Naive thymus-derived CD4-positive, alpha-beta T cell (primary cell): ENCODE measurements around the gene QRICH2. TPM values are rescaled to one million over a fixed set of nuclear protein-coding genes. Genes with fewer than 3 reads are reported as not detected.

Experiments
- ATAC-seq: fragments of 150-1000 bp; cut with Tn5 transposase; 2 replicates; pipeline ENCODE4 v1.10.0; 2021; ENCODE audit warnings: mild to moderate bottlenecking, moderate library complexity
- CTCF ChIA-PET: fragments of 350-600 bp; sonication (Branson Sonifier 250); formaldehyde crosslinking; loops from one replicate; lab custom pipeline; 2021; ENCODE audit warnings: antibody characterized with exemption; lab: Charles Lee
- POLR2A ChIA-PET: fragments of 350-600 bp; sonication (Branson Sonifier 250); formaldehyde crosslinking; loops from one replicate; lab custom pipeline; 2021; ENCODE audit warnings: antibody characterized with exemption, inconsistent platforms; lab: Charles Lee
- DNase-seq, 9 donors: peaks; one replicate each; pipeline versions ENCODE4 v3.0.0 to v3.0.0-alpha.2; 2020 to 2022; ENCODE audit warnings: mixed read lengths in 1 of 9
- H3K27ac ChIP-seq: one replicate; pipeline ENCODE4 v1.7.0; 2013; ENCODE audit warnings: mild to moderate bottlenecking, low read depth, low read length, moderate library complexity
- H3K27me3 ChIP-seq, 2 donors: one replicate each; pipeline ENCODE4 v1.7.0; 2013; ENCODE audit warnings: low read length in 2 of 2, mild to moderate bottlenecking in 2 of 2, moderate library complexity in 2 of 2; ENCODE audit not compliant: control insufficient read depth in 2 of 2, insufficient read depth in 2 of 2
- H3K36me3 ChIP-seq, 3 experiments: 1 replicate in 2 of 3; 2 replicates in 1 of 3; pipeline ENCODE4 v1.7.0; 2013; ENCODE audit warnings: low read length in 3 of 3, mild to moderate bottlenecking in 3 of 3, moderate library complexity in 1 of 3; ENCODE audit not compliant: insufficient read depth in 3 of 3, control insufficient read depth in 2 of 3
- H3K4me1 ChIP-seq, 2 donors: one replicate each; pipeline ENCODE4 v1.7.0; 2013; ENCODE audit warnings: low read length in 2 of 2, mild to moderate bottlenecking in 2 of 2, moderate library complexity in 1 of 2; ENCODE audit not compliant: control insufficient read depth in 2 of 2, insufficient read depth in 2 of 2
- H3K4me3 ChIP-seq: 2 replicates; pipeline ENCODE4 v1.7.0; 2013; ENCODE audit warnings: mild to moderate bottlenecking, low read length
- H3K9me3 ChIP-seq, 3 experiments: 1 replicate in 2 of 3; 2 replicates in 1 of 3; pipeline ENCODE4 v1.7.0; 2013; ENCODE audit warnings: low read length in 3 of 3; ENCODE audit not compliant: control insufficient read depth in 2 of 3
- H3K27ac Mint-ChIP-seq, 9 donors: one replicate each; pipeline ENCODE4 v1.8.0; 2020 to 2022; ENCODE audit warnings: mixed read lengths in 9 of 9, mild to moderate bottlenecking in 8 of 9, moderate library complexity in 5 of 9, inconsistent platforms in 2 of 9
- H3K27me3 Mint-ChIP-seq, 5 donors: one replicate each; pipeline ENCODE4 v1.8.0; 2021 to 2022; ENCODE audit warnings: mixed read lengths in 5 of 5, mild to moderate bottlenecking in 1 of 5
- H3K36me3 Mint-ChIP-seq, 5 donors: one replicate each; pipeline ENCODE4 v1.8.0; 2020 to 2022; ENCODE audit warnings: mixed read lengths in 5 of 5, mild to moderate bottlenecking in 3 of 5, inconsistent platforms in 1 of 5
- H3K4me1 Mint-ChIP-seq, 7 donors: one replicate each; pipeline ENCODE4 v1.8.0; 2020 to 2022; ENCODE audit warnings: mixed read lengths in 7 of 7, mild to moderate bottlenecking in 3 of 7, inconsistent platforms in 1 of 7
- H3K4me3 Mint-ChIP-seq, 10 donors: one replicate each; pipeline ENCODE4 v1.8.0; 2020 to 2022; ENCODE audit warnings: mild to moderate bottlenecking in 10 of 10, mixed read lengths in 10 of 10, moderate library complexity in 6 of 10, inconsistent platforms in 2 of 10
- H3K9me3 Mint-ChIP-seq, 11 donors: one replicate each; pipeline ENCODE4 v1.8.0; 2020 to 2022; ENCODE audit warnings: mixed read lengths in 11 of 11, mild to moderate bottlenecking in 4 of 11, inconsistent platforms in 1 of 11, moderate library complexity in 1 of 11
- intact Hi-C, 2 donors: fragments of 100-400 bp; cut with micrococcal nuclease; formaldehyde crosslinking; loops; one replicate each; pipeline ENCODE4 v1.15.1; 2023
- polyA plus RNA-seq, 2 donors: library from polyadenylated mRNA; unstranded; fragments of 300-500 nt; fragmentation: Illumina TruSeq; gene quantifications; one replicate each; pipeline ENCODE4 v1.2.3, GENCODE V29; 2021
- total RNA-seq, 6 experiments: library from RNA in 5 of 6; stranded (reverse) in 5 of 6; gene quantifications; 1 replicate in 5 of 6; 2 replicates in 1 of 6; pipeline ENCODE4 v1.2.3 and lab custom pipeline; 2021 to 2026

The QRICH2 gene
- total and polyA plus RNA-seq, 7 experiments from 2014 or later: 0.09 to 6.8 (median 3.3) TPM

DNA sequence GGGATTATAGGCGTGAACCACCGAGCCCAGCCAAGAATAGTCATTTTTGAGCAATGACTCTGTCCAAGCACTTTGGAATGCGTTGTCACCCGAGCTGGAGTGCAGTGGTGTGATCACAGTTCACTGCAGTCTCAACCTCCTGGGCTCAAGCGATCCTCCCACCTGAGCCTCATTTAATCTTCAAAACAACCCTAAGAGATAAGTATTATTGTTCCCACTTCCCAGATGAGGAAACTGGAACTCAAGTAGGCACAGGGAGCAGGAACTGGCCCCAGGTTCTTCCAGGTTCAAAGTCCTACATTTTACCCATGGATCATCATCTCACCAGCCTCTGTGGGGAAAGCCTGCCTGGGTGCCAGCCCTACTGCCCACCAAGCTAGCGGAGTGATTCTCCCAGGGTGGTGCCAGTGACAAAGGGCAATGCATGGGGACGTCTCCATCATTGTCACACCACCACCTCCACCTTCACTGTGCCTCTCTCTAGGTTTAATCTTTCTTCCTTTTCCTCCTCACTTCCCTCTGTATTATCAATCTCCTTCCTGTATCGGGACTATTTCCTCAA lies 56.5 kb downstream of the QRICH2 start:
- H3K4me1 ChIP-seq: peaks cover 34 to 52% of the 10 kb centered on the region in 2 donors
- peak overlapping the region; percentile 27 for H3K4me3 ChIP-seq
- Mint-ChIP-seq H3K4me1 (peaks cover 38 to 81% (median 65%) of the 10 kb centered on the region in 7 donors), H3K4me3 (peak overlapping the region; percentile 69 to 86 (median 82)), H3K27me3 (no peaks in the 10 kb centered on the region), H3K9me3 (peaks cover 0 to 3% (median 0%) of the 10 kb centered on the region in 11 donors), H3K36me3 (peaks cover 0 to 7% (median 0%) of the 10 kb centered on the region in 5 donors), H3K27ac (peak overlapping the region; percentile 88 to 99 (median 95))
- ChIA-PET POLR2A (interaction anchor here (0.7 to 13.4 kb wide), 13 partner anchors 8 to 72 kb away, joined by 3 to 310 read pairs (median 7); partner anchors contain the start of genes RNF157 and UBALD2), CTCF (interaction anchor here (0.6 to 1.3 kb wide), 5 partner anchors 11 to 128 kb away, joined by 3 to 4 read pairs (median 4); no protein-coding TSS in a partner anchor)
- H3K27ac ChIP-seq: peak overlapping the region; percentile 68
- H3K9me3 ChIP-seq: no peaks in the 10 kb centered on the region
- no peaks in the 10 kb centered on the region for H3K27me3 ChIP-seq
- intact Hi-C loops: loop anchor here in 1 of 2 donors (1.0 kb wide), 2 partner anchors 7 to 13 kb away; no protein-coding TSS in a partner anchor
- no peaks in the 10 kb centered on the region for H3K36me3 ChIP-seq
- ATAC-seq (no peak), DNase-seq (no peak)

DNA sequence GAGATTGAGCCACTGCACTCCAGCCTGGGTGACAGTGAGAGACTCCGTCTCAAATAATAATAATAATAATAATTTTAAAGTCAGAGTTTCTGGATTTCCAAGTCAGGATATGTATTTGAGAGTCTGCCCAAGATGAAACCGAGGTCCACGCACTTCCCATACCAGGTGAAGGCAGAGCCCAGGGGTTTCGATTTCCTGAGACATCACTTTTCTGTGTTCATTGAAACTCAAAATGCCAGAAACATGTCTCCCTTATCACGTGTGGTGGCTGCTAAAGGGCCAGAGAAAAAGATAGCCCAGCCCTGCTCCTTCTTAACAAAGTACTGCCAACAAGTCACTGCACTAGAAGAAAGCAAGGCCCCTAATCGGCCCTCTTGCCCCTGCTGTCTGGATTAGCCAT lies 57.9 kb downstream of the QRICH2 start:
- Mint-ChIP-seq H3K9me3 (no peaks in the 10 kb centered on the region), H3K4me1 (peaks cover 43 to 81% (median 61%) of the 10 kb centered on the region in 7 donors), H3K4me3 (no peak overlapping the region), H3K36me3 (peaks cover 0 to 5% (median 0%) of the 10 kb centered on the region in 5 donors), H3K27ac (peak overlapping the region in 3 of 9 donors; percentile 48 to 88 (median 72)), H3K27me3 (no peaks in the 10 kb centered on the region)
- no peaks in the 10 kb centered on the region for H3K9me3 ChIP-seq
- DNase-seq: no peak
- ATAC-seq: no peak
- ChIA-PET CTCF (interaction anchor here (1.2 kb wide), 1 partner anchor 49 kb away, joined by 3 read pairs; no protein-coding TSS in a partner anchor), POLR2A (interaction anchor here (0.6 to 13.4 kb wide), 5 partner anchors 9 to 58 kb away, joined by 5 to 375 read pairs (median 8); partner anchors contain the start of genes RNF157 and UBALD2)
- no peaks in the 10 kb centered on the region for H3K27me3 ChIP-seq
- no peak overlapping the region for H3K4me3 ChIP-seq
- H3K4me1 ChIP-seq: peaks cover 36 to 52% of the 10 kb centered on the region in 2 donors
- intact Hi-C loops: no loop called here
- no peak overlapping the region for H3K27ac ChIP-seq
- no peaks in the 10 kb centered on the region for H3K36me3 ChIP-seq

DNA sequence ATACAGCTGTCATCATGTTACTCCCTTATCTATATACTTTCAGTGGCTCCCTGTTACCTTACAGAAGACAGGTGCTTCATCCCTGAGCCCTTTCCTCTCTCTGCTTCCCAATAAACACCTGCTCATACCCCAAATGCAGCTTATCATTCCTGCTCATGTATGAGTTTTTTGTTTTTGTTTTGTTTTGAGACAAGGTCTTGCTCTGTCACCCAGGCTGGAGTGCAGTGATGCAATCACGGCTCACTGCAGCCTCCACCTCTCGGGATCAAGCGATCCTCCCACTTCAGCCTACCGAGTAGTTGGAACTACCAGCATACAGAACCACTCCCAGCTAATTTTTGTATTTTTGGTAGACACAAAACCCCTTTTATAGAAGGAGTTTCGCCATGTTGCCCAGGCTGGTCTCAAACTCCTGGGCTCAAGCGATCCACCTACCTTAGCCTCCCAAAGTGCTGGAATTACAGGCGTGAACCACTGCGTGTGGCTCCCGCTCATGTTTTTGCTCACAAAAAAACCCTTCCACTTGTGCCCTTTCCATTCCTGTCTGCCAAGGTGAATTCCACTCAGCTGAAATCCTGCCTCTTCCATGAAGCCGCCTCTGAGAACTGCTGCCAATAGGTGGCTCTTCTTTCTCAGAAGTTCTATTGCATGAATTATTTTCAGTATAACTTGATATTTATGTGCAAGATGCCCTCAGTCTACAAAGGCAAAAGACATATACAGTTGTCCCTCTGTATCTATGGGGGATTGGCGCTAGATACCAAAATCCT lies 59.9 kb downstream of the QRICH2 start:
- Histone ChIP-seq H3K4me3 (no peak overlapping the region), H3K27ac (no peak overlapping the region), H3K27me3 (no peaks in the 10 kb centered on the region), H3K36me3 (no peaks in the 10 kb centered on the region), H3K4me1 (peaks cover 32 to 62% of the 10 kb centered on the region in 2 donors), H3K9me3 (no peaks in the 10 kb centered on the region)
- H3K27ac Mint-ChIP-seq: peak overlapping the region in 8 of 9 donors; percentile 48 to 84 (median 70)
- H3K27me3 Mint-ChIP-seq: no peaks in the 10 kb centered on the region
- peaks cover 0 to 5% (median 0%) of the 10 kb centered on the region in 5 donors for H3K36me3 Mint-ChIP-seq
- no peak for DNase-seq
- peaks cover 48 to 84% (median 71%) of the 10 kb centered on the region in 7 donors for H3K4me1 Mint-ChIP-seq
- CTCF ChIA-PET: interaction anchor here (0.5 to 1.9 kb wide), 5 partner anchors 25 to 133 kb away, joined by 3 to 9 read pairs (median 3); no protein-coding TSS in a partner anchor
- no peaks in the 10 kb centered on the region for H3K9me3 Mint-ChIP-seq
- no peak for ATAC-seq
- intact Hi-C loops: no loop called here
- POLR2A ChIA-PET: interaction anchor here (1.0 to 10.1 kb wide), 6 partner anchors 11 to 102 kb away, joined by 3 to 375 read pairs (median 16); partner anchors contain the start of gene UBALD2
- peak overlapping the region in 2 of 10 donors; percentile 17 to 53 for H3K4me3 Mint-ChIP-seq

DNA sequence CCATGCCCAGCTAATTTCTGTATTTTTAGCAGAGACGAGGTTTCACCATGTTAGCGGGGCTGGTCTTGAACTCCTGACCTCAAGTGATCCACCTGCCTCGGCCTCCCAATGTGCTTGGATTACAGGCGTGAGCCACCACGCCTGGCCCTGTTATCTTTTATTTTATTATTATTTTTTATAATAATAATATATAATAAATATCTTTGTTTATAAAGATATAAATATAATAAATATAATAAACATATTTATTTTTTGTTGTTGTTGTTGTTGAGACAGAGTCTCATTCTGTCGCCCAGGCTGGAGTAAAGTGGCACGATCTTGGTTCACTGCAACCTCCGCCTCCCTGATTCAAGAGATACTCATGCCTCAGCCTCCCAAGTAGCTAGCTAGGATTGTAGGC lies 60.8 kb downstream of the QRICH2 start:
- Histone ChIP-seq H3K9me3 (no peaks in the 10 kb centered on the region), H3K27ac (no peak overlapping the region), H3K4me1 (peaks cover 23 to 56% of the 10 kb centered on the region in 2 donors), H3K27me3 (no peaks in the 10 kb centered on the region), H3K36me3 (no peaks in the 10 kb centered on the region), H3K4me3 (no peak overlapping the region)
- CTCF ChIA-PET: interaction anchor here (1.1 to 1.9 kb wide), 5 partner anchors 21 to 124 kb away, joined by 3 to 9 read pairs (median 5); no protein-coding TSS in a partner anchor
- POLR2A ChIA-PET: interaction anchor here (1.2 to 10.1 kb wide), 10 partner anchors 10 to 467 kb away, joined by 3 to 375 read pairs (median 6); partner anchors contain the start of gene UBALD2
- intact Hi-C loops: no loop called here
- Mint-ChIP-seq H3K9me3 (no peaks in the 10 kb centered on the region), H3K4me3 (no peak overlapping the region), H3K36me3 (peaks cover 0 to 5% (median 0%) of the 10 kb centered on the region in 5 donors), H3K4me1 (peaks cover 39 to 84% (median 71%) of the 10 kb centered on the region in 7 donors), H3K27me3 (no peaks in the 10 kb centered on the region), H3K27ac (peak overlapping the region in 5 of 9 donors; percentile 14 to 96 (median 75))
- ATAC-seq (no peak), DNase-seq (no peak)

DNA sequence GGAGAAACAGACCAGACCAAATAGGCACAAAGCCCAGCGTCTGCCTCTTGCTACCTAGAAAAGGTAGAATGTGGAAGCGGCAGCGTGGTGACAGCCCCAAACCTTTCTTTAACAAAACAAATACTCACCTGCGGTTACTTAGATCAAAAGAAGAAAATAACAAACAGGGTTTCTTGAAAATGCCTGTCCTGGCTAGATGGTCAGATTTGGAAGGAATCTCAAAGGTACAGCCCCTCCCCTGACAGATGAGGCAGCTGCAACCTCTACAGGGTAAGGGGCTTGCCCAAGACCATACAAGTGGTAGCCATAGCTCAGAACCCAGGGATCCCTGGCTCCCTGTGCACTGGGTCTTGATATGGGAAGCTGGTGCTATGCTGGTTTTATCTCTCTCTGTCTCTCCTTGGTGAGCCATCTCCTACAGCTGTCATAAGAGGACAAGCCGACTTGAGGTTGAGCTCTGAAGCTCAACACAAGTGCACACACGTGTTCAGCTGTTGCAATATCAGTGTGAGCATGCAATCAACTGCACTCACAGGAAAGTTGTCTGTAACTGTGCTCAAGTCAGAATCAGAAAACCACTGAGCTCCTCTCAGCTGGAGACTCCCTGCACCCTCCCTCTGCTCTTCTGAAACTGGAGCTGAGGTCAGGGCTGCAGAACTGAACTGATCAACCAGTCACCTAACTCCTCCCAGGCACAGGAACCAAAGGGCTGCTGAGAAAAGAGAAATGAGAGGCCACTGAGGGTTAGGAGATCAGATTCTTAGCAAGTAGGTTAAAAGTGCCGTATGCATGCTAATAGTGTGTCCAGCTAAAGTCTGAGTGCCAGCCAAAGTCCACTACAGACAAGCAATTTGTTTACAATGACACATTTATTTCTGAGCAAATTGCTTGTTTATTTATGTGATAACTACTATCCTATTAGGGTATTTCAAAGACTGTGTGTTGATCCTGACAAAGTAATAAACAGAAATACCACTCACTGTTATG lies 61.7 kb downstream of the QRICH2 start:
- no peaks in the 10 kb centered on the region for H3K9me3 ChIP-seq
- Mint-ChIP-seq H3K9me3 (peaks cover 0 to 1% (median 0%) of the 10 kb centered on the region in 11 donors), H3K27me3 (no peaks in the 10 kb centered on the region), H3K4me1 (peaks cover 34 to 84% (median 68%) of the 10 kb centered on the region in 7 donors), H3K36me3 (peaks cover 0 to 5% (median 0%) of the 10 kb centered on the region in 5 donors), H3K27ac (peak overlapping the region; percentile 84 to 96 (median 92)), H3K4me3 (peak overlapping the region; percentile 60 to 84 (median 75))
- H3K4me1 ChIP-seq: peaks cover 17 to 56% of the 10 kb centered on the region in 2 donors
- intact Hi-C loops: loop anchor here (1.0 kb wide), 3 partner anchors 18 to 54 kb away; partner anchors contain the start of gene UBALD2 (in 1 of the 2)
- H3K36me3 ChIP-seq: no peaks in the 10 kb centered on the region
- ATAC-seq: peak; percentile 92
- CTCF ChIA-PET: interaction anchor here (0.6 to 1.9 kb wide), 12 partner anchors 10 to 223 kb away, joined by 3 to 15 read pairs (median 4); no protein-coding TSS in a partner anchor
- peak overlapping the region; percentile 61 for H3K27ac ChIP-seq
- POLR2A ChIA-PET: interaction anchor here (0.6 to 10.1 kb wide), 20 partner anchors 9 to 466 kb away, joined by 3 to 375 read pairs (median 5); partner anchors contain the start of genes FOXJ1 and UBALD2
- no peaks in the 10 kb centered on the region for H3K27me3 ChIP-seq
- H3K4me3 ChIP-seq: peak overlapping the region; percentile 8
- peak in 7 of 9 donors; percentile 43 to 75 (median 52) for DNase-seq
